Smooth muscle cell (in vitro differentiated cells): ENCODE results near the gene ATIC. TPM values are rescaled to one million over a fixed set of nuclear protein-coding genes. Genes with fewer than 3 reads are reported as not detected.

Experiments used
- DNase-seq: peaks from one replicate; lab custom pipeline; 2025; ENCODE audit not compliant: unreplicated experiment; lab: John Stamatoyannopoulos, UW
- H2AFZ ChIP-seq: fragments of 200-600 bp; sonication (generic); 2 replicates; pipeline ENCODE4 v1.6.0; 2016; ENCODE audit warnings: antibody characterized with exemption, low read depth, mild to moderate bottlenecking
- H3F3A ChIP-seq: fragments of 200-600 bp; sonication (generic); 2 replicates; pipeline ENCODE4 v1.6.0; 2017; ENCODE audit warnings: antibody characterized with exemption, low read depth
- H3K27ac ChIP-seq: fragments of 200-600 bp; sonication (generic); 2 replicates; pipeline ENCODE4 v1.5.1; 2016; ENCODE audit warnings: low read depth, mild to moderate bottlenecking
- H3K27me3 ChIP-seq: fragments of 200-600 bp; sonication (generic); 2 replicates; pipeline ENCODE4 v1.6.1; 2016; ENCODE audit warnings: low read depth, mild to moderate bottlenecking
- H3K36me3 ChIP-seq: fragments of 200-600 bp; sonication (generic); 2 replicates; pipeline ENCODE4 v1.5.1; 2016; ENCODE audit warnings: low read depth
- H3K4me1 ChIP-seq: fragments of 200-600 bp; sonication (generic); 2 replicates; pipeline ENCODE4 v1.5.1; 2016; ENCODE audit warnings: low read depth
- H3K4me2 ChIP-seq: fragments of 200-600 bp; sonication (generic); 2 replicates; pipeline ENCODE4 v1.6.0; 2016; ENCODE audit warnings: mild to moderate bottlenecking
- H3K4me3 ChIP-seq: fragments of 200-600 bp; sonication (generic); 2 replicates; pipeline ENCODE4 v1.5.1; 2016; ENCODE audit warnings: mild to moderate bottlenecking
- H3K79me2 ChIP-seq: fragments of 200-600 bp; sonication (generic); 2 replicates; pipeline ENCODE4 v1.6.0; 2016; ENCODE audit warnings: low read depth, mild to moderate bottlenecking
- H3K9ac ChIP-seq: fragments of 200-600 bp; sonication (generic); 2 replicates; pipeline ENCODE4 v1.6.0; 2016; ENCODE audit warnings: low read depth
- H3K9me3 ChIP-seq: fragments of 200-600 bp; sonication (generic); replicated peaks from 2 replicates; pipeline ENCODE4 v1.5.1; 2016; ENCODE audit warnings: low read depth
- H4K20me1 ChIP-seq: fragments of 200-600 bp; sonication (generic); 2 replicates; pipeline ENCODE4 v1.6.0; 2016; ENCODE audit warnings: low read depth
- CTCF ChIP-seq: fragments of 200-600 bp; sonication (generic); IDR thresholded peaks from 2 replicates; pipeline ENCODE4 v1.5.1; 2017; ENCODE audit warnings: borderline replicate concordance, mild to moderate bottlenecking, antibody characterized with exemption; ENCODE audit not compliant: insufficient read depth, poor library complexity, severe bottlenecking
- WGBS: methylation state at CpG from one replicate; pipeline ENCODE4 v1.1.7; 2016; ENCODE audit warnings: low lambda C conversion rate; 5-methylcytosine and 5-hydroxymethylcytosine counted together
- polyA plus RNA-seq: library from polyadenylated mRNA; unstranded; fragments of >200 nt; fragmentation: Nextera tagmentation; extraction: Ambion mirVana; gene quantifications from 2 replicates; pipeline ENCODE4 v1.2.1, GENCODE V29; 2016
- total RNA-seq: library from RNA; depleted of rRNA; stranded (reverse); fragments of >200 nt; gene quantifications from 2 replicates; pipeline ENCODE4 v1.2.3, GENCODE V29; 2014

Gene ATIC
- total and polyA plus RNA-seq, 2 experiments from 2014 or later: 28.3 to 67.7 TPM

DNA sequence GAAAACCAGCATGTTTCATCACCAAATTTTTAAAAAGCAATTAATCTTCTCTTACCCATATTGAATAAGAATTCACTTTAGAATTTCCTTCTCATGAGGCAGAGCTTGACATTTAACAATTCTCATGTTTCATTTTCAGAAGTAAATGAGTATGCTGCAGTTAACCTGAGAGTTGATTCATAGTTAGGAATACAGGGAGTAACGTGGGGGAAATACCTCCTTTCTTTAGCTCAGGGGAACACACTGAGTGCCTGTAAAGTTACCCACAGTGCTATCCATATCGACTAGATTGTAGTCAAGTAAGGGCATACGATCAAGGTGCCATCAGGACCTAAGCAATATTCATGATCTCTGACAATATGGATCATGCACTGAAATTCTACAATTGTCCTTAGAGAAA lies 38.9 kb upstream of the ATIC start:
- no peak overlapping the region for H3K4me3 ChIP-seq
- no peak for DNase-seq
- H2AFZ ChIP-seq: no peak overlapping the region
- no peak overlapping the region for H3K9ac ChIP-seq
- no peak for TF ChIP-seq CTCF
- H3K27me3 ChIP-seq: no peaks in the 10 kb centered on the region
- WGBS: 97% methylated on average over 3 of the region's 3 CpGs
- no peaks in the 10 kb centered on the region for H4K20me1 ChIP-seq
- no peaks in the 10 kb centered on the region for H3F3A ChIP-seq
- no peaks in the 10 kb centered on the region for H3K79me2 ChIP-seq
- H3K9me3 ChIP-seq: no peaks in the 10 kb centered on the region
- peaks cover 7% of the 10 kb centered on the region for H3K4me1 ChIP-seq
- no peak overlapping the region for H3K4me2 ChIP-seq
- H3K36me3 ChIP-seq: no peaks in the 10 kb centered on the region
- H3K27ac ChIP-seq: no peak overlapping the region

- Histone ChIP-seq H4K20me1 (no peaks in the 10 kb centered on the region), H3K4me2 (no peak overlapping the region), H3K79me2 (no peaks in the 10 kb centered on the region), H3K27me3 (no peaks in the 10 kb centered on the region), H3K9me3 (no peaks in the 10 kb centered on the region), H3K4me1 (no peaks in the 10 kb centered on the region), H3K27ac (no peak overlapping the region), H3F3A (no peaks in the 10 kb centered on the region), H3K36me3 (no peaks in the 10 kb centered on the region), H3K4me3 (no peak overlapping the region), H3K9ac (no peak overlapping the region), H2AFZ (no peak overlapping the region)
- DNase-seq: no peak
- no peak for TF ChIP-seq CTCF
- 92% methylated on average over 7 of the region's 7 CpGs for WGBS
Observed at GRCh38 chr2:215274829-215275228, 37.0 kb upstream of the ATIC start.

- Histone ChIP-seq H3K9ac (no peak overlapping the region), H3K4me3 (no peak overlapping the region), H3K79me2 (no peaks in the 10 kb centered on the region), H3K9me3 (no peaks in the 10 kb centered on the region), H2AFZ (no peak overlapping the region), H3K27me3 (no peaks in the 10 kb centered on the region), H3K36me3 (no peaks in the 10 kb centered on the region), H3K4me2 (no peak overlapping the region), H3K4me1 (no peaks in the 10 kb centered on the region), H3K27ac (no peak overlapping the region), H4K20me1 (no peaks in the 10 kb centered on the region), H3F3A (no peaks in the 10 kb centered on the region)
- no peak for DNase-seq
- TF ChIP-seq CTCF: no peak
- 58% methylated on average over 4 of the region's 4 CpGs for WGBS
Observed at GRCh38 chr2:215275824-215276223, 36.0 kb upstream of the ATIC start.

DNA sequence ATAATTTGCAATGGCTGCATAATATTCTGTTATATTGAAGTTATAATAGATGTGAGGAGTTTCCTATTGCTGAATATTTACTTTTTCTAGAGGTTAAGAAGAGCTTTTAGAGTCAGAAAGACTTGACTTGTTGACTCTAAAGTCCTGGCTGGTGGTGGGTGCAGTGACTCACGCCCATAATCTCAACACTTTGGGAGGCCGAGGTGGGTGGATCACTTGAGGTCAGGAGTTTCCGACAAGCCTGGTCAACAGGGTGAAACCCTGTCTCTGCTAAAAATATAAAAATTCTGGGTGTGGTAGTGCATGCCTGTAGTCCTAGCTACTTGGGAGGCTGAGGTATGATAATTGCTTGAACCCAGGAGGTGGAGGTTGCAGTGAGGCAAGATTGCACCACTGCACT lies 33.9 kb upstream of the ATIC start:
- no peaks in the 10 kb centered on the region for H4K20me1 ChIP-seq
- WGBS: 11% methylated on average over 3 of the region's 3 CpGs

More for the DNA sequence above, 33.9 kb upstream of the ATIC start:
- Histone ChIP-seq H3K79me2 (no peaks in the 10 kb centered on the region), H3K4me1 (no peaks in the 10 kb centered on the region), H3K4me3 (no peak overlapping the region), H2AFZ (no peak overlapping the region), H3K27ac (no peak overlapping the region), H3K36me3 (no peaks in the 10 kb centered on the region), H3K4me2 (no peak overlapping the region), H3F3A (no peaks in the 10 kb centered on the region), H3K9me3 (no peaks in the 10 kb centered on the region), H3K27me3 (no peaks in the 10 kb centered on the region), H3K9ac (no peak overlapping the region)
- no peak for TF ChIP-seq CTCF
- no peak for DNase-seq
